PFSK-1 (cell line): ENCODE measurements around the gene PPP1R3E.

Experiments
- FOXP2 ChIP-seq: optimal IDR thresholded peaks from 2 replicates; pipeline ENCODE3; 2011; ENCODE audit warnings: borderline replicate concordance, control low read depth, inconsistent platforms; ENCODE audit not compliant: insufficient read depth; ENCODE audit errors: extremely low read length, extremely low read depth
- POLR2AphosphoS5 ChIP-seq: IDR thresholded peaks from 2 replicates; pipeline ENCODE4 v1.6.1; 2012; ENCODE audit warnings: low read depth, mild to moderate bottlenecking, control low read depth, low read length, moderate library complexity
- SIN3A ChIP-seq: IDR thresholded peaks from 2 replicates; pipeline ENCODE4 v1.6.1; 2012; ENCODE audit warnings: mild to moderate bottlenecking, low read length, moderate library complexity, borderline replicate concordance; ENCODE audit not compliant: insufficient read depth
- TAF1 ChIP-seq: IDR thresholded peaks from 2 replicates; pipeline ENCODE4 v1.6.1; 2012; ENCODE audit warnings: low read length, control low read depth, borderline replicate concordance; ENCODE audit not compliant: insufficient read depth
- TF ChIP-seq, protein P1 (sequence below), 2 experiments: IDR thresholded peaks; 2 replicates each; pipeline versions ENCODE4 v1.6.1 to v1.8.0; 2011 to 2012; ENCODE audit warnings: low read depth in 2 of 2, low read length in 2 of 2, control low read depth in 1 of 2, inconsistent platforms in 1 of 2, mild to moderate bottlenecking in 1 of 2, moderate library complexity in 1 of 2; ENCODE audit not compliant: insufficient read depth in 1 of 2

The PPP1R3E gene

DNA sequence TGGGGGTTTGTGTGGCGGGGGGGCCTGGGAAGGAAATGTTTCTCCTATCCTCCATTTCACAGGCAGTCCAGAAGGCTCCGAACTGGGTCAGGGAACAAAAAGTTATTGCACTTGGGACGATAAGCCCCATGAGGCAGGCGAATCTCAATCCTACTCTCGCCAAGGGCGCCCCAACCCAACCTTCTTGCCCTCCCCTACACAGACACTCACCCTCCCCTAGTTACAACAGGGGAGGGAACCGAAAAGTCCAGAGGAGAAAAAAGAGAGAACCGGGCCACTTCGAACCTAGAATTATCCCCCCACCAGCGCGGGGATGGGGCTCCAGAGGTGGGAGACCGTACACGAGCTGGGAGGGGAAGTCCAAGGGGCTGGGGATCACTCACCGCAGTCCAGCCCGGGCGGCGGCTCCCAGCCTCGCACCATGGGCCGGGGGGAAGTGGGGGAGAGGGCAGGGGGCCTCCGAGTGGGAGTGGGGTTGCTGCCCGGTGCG lies 17.1 kb downstream of the PPP1R3E start:
- TF ChIP-seq FOXP2 (no peak), TAF1 (no peak), POLR2AphosphoS5 (no peak), SIN3A (no peak)
- TF ChIP-seq, protein P1, sequence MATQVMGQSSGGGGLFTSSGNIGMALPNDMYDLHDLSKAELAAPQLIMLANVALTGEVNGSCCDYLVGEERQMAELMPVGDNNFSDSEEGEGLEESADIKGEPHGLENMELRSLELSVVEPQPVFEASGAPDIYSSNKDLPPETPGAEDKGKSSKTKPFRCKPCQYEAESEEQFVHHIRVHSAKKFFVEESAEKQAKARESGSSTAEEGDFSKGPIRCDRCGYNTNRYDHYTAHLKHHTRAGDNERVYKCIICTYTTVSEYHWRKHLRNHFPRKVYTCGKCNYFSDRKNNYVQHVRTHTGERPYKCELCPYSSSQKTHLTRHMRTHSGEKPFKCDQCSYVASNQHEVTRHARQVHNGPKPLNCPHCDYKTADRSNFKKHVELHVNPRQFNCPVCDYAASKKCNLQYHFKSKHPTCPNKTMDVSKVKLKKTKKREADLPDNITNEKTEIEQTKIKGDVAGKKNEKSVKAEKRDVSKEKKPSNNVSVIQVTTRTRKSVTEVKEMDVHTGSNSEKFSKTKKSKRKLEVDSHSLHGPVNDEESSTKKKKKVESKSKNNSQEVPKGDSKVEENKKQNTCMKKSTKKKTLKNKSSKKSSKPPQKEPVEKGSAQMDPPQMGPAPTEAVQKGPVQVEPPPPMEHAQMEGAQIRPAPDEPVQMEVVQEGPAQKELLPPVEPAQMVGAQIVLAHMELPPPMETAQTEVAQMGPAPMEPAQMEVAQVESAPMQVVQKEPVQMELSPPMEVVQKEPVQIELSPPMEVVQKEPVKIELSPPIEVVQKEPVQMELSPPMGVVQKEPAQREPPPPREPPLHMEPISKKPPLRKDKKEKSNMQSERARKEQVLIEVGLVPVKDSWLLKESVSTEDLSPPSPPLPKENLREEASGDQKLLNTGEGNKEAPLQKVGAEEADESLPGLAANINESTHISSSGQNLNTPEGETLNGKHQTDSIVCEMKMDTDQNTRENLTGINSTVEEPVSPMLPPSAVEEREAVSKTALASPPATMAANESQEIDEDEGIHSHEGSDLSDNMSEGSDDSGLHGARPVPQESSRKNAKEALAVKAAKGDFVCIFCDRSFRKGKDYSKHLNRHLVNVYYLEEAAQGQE (IDR thresholded peaks at IDR 0.05; ENCODE audit: insufficient read depth in 1 of 2, low read depth in 2 of 2, low read length in 2 of 2) = no peak

DNA sequence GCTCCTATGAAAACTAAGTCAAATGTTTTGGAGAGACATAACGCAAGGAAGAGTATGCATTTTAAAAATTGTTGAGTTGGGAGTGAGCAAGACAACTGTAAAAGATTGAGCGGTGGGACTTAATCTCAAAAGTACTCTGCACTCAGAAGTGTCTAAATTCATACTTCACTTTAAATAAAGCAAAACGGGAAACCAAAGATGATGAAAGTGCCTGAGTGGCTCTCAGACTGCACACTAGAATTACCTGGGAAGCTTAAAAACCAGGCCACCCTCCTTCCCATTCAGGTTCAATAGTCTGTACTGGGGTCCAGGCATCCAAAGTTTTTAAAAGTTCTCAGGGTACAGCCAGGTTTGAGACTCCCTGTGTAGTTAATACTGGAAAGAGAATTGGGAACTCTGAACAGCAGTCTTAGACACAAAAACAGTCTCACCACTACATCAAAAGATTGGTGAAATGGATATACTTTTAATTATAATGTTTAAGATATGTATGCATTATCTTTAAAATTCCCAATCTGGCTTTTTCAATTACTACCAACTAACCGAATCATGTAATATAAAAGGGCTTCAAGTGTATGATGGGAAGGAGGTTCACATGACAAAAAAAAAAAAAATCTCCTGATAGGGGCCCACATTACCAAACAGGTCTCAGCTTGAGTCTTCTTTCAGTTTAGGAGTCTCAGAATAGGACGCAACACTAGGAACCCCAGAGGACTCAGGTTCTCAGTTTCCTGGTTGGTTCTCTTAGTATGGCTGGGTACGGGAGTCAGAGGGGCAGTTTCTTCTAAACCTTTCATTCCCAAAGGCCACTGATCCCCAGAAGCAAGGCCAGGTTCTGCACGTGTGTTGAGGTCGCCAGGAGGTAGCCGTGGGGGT lies 17.8 kb downstream of the PPP1R3E start:
- TF ChIP-seq FOXP2 (no peak), POLR2AphosphoS5 (no peak), SIN3A (no peak), TAF1 (no peak)
- TF ChIP-seq, protein P1 (IDR thresholded peaks at IDR 0.05; ENCODE audit: insufficient read depth in 1 of 2, low read depth in 2 of 2, low read length in 2 of 2) = no peak

DNA sequence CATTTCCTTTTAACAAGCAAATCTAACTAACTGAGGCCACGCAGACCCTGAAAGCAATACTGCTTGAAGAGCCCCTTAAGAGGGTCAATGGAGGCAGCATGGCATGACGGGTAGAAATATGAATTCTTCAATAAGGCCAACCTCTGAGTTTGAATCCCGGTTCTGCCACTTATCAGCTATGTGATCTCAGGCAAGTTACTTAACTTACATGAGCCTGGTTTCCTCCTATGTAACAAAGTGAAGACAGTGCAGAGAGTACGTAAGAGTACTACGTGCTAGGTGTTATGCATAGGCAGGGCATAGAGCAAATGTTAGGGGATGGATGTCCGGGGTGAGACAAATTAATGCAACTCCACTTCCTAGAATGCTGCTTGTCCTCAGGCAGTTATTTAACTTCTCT lies 21.4 kb downstream of the PPP1R3E start:
- TF ChIP-seq POLR2AphosphoS5 (no peak), SIN3A (no peak), TAF1 (no peak), FOXP2 (no peak)
- TF ChIP-seq, protein P1 (IDR thresholded peaks at IDR 0.05; ENCODE audit: insufficient read depth in 1 of 2, low read depth in 2 of 2, low read length in 2 of 2) = no peak

DNA sequence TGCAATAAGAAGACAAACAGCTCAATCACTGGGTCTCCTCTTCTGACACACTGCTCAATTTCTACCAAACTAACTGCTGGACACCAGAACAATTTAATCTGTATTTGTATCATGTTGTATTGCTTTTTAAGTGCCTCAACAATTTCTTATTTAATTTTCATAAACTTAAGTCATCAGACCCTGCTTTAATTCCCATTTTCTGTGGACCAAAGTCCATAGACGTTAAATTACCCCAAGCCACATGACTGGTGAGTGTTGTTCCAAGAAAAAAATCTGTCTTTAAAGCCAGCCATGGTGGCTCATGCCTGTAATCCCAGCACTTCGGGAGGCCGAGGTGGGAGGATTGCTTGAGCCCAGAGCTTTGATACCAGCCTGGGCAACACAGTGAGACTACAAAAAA lies 25.5 kb downstream of the PPP1R3E start:
- TF ChIP-seq POLR2AphosphoS5 = no peak
- no peak for TF ChIP-seq SIN3A
- TF ChIP-seq TAF1 = no peak
- TF ChIP-seq, protein P1 (IDR thresholded peaks at IDR 0.05; ENCODE audit: insufficient read depth in 1 of 2, low read depth in 2 of 2, low read length in 2 of 2) = no peak
- no peak for TF ChIP-seq FOXP2
